Measurements from ENCODE around the gene SS18L1. TPM values are rescaled to one million over a fixed set of nuclear protein-coding genes. Genes with fewer than 3 reads are reported as not detected.
A peak's percentile ranks its signal among the peaks of the same experiment; 100 is the strongest.

SS18L1 gene
- total and polyA plus RNA-seq, 10 of the 15 experiments (the other 5 are each of a cell fraction or from before 2014, with no cell fraction given) = 1.8 to 20.0 (median 6.6) TPM

DNA sequence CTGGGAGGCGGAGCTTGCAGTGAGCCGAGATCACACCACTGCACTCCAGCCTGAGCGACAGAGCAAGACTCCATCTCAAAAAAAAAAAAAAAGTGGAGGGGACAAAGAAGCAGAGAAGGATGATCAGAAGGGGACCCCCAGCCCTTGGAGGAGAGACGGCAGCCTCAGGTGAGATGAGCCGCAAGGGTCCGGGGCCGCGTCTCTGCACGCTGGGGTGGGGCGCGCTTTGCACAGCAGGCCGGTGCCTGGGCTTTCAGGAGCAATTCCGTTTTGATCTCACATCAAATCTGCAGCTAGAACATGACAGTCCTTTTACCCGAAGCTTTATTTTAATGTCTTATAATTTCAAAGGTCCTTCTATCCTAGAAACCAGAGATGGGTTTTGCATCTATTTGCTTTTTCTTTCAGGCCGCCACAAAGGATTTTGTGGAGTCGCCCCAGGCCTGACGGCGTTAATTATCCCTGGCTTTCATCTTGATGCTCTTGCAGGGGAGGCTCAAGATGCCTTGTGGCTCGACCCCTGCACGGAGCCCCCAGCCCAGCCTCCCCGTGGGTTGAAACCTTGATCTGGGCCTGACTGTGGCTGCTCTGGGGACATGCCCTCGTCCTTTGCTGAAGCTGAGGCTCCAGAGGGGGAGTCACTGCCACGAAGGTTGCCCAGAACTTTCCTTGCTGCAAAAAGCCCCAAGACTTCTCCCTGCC lies 59.3 kb downstream of the SS18L1 start:
- intact Hi-C loops (cut with micrococcal nuclease; ENCODE audit: unreplicated experiment) (no loop called here), in situ Hi-C loops (cut with MboI) (no loop called here)
- H3K27me3 ChIP-seq (replicated peaks in 1 of 2; ENCODE audit: control insufficient read depth in 2 of 2, insufficient read depth in 2 of 2, low read length in 1 of 2) = no peaks in the 10 kb centered on the region
- BruUV-seq (replicated peaks) = TSS peak; percentile 54
- no peak overlapping the region for H3K4me3 ChIP-seq
- peaks cover 14 to 23% of the 10 kb centered on the region in 2 experiments; a peak in 3 of 4 replicates for H3K36me3 ChIP-seq (ENCODE audit: control insufficient read depth in 2 of 2, insufficient read depth in 2 of 2, low read length in 1 of 2)
- H3K79me2 ChIP-seq (ENCODE audit: control insufficient read depth, insufficient read depth, low read length) = no peaks in the 10 kb centered on the region
- SMC1A ChIA-PET (ENCODE audit: uncharacterized antibody, unreplicated experiment) = no interaction called here
- DNase-seq (ENCODE audit: low read depth, low spot score) (no peak), ATAC-seq (no peak), FAIRE-seq (no peak)
- H3K27ac ChIP-seq (ENCODE audit: control insufficient read depth, insufficient read depth) = no peak overlapping the region
- peaks cover 17% of the 10 kb centered on the region for H3K4me1 ChIP-seq (ENCODE audit: control insufficient read depth, insufficient read depth, low read length)
- H3K4me2 ChIP-seq (ENCODE audit: control insufficient read depth, insufficient read depth) = no peak overlapping the region
- RAD21 ChIA-PET (ENCODE audit: unreplicated experiment) = no interaction called here
- CTCF ChIA-PET = no interaction called here
- 82% methylated on average over 19 of the region's 23 CpGs for WGBS (ENCODE audit: insufficient coverage, insufficient replicate concordance, low lambda C conversion rate, missing lambda C conversion rate)
- POLR2A ChIA-PET = no interaction called here
- H3K9ac ChIP-seq (ENCODE audit: control insufficient read depth, insufficient read depth, low read length) = no peak overlapping the region
- no peak overlapping the region for H2AFZ ChIP-seq (ENCODE audit: control insufficient read depth, low read depth, low read length)
- no peaks in the 10 kb centered on the region for H4K20me1 ChIP-seq (ENCODE audit: control insufficient read depth, insufficient read depth)
- TF ChIP-seq SMARCA5 (IDR thresholded peaks at IDR 0.05) = no peak
- no peak for TF ChIP-seq JUND (IDR thresholded peaks at IDR 0.05; ENCODE audit: low read depth, low read length)
- no peak for TF ChIP-seq RELA (IDR thresholded peaks at IDR 0.05; ENCODE audit: borderline replicate concordance, partially characterized antibody)
- no peak for TF ChIP-seq SRF (IDR thresholded peaks at IDR 0.05; ENCODE audit: low read depth in 2 of 2, low read length in 2 of 2)
- TF ChIP-seq KAT2A (conservative IDR thresholded peaks at IDR 0.05; ENCODE audit: control insufficient read depth, low read depth, low read length) = no peak
- no peak for TF ChIP-seq ZNF24 (IDR thresholded peaks at IDR 0.05)
- TF ChIP-seq RFX5 (IDR thresholded peaks at IDR 0.05; ENCODE audit: low read depth, low read length) = no peak
- TF ChIP-seq, protein P1, sequence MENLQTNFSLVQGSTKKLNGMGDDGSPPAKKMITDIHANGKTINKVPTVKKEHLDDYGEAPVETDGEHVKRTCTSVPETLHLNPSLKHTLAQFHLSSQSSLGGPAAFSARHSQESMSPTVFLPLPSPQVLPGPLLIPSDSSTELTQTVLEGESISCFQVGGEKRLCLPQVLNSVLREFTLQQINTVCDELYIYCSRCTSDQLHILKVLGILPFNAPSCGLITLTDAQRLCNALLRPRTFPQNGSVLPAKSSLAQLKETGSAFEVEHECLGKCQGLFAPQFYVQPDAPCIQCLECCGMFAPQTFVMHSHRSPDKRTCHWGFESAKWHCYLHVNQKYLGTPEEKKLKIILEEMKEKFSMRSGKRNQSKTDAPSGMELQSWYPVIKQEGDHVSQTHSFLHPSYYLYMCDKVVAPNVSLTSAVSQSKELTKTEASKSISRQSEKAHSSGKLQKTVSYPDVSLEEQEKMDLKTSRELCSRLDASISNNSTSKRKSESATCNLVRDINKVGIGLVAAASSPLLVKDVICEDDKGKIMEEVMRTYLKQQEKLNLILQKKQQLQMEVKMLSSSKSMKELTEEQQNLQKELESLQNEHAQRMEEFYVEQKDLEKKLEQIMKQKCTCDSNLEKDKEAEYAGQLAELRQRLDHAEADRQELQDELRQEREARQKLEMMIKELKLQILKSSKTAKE (IDR thresholded peaks at IDR 0.05; ENCODE audit: low read depth, poor library complexity, severe bottlenecking) = no peak
- TF ChIP-seq, protein P2, sequence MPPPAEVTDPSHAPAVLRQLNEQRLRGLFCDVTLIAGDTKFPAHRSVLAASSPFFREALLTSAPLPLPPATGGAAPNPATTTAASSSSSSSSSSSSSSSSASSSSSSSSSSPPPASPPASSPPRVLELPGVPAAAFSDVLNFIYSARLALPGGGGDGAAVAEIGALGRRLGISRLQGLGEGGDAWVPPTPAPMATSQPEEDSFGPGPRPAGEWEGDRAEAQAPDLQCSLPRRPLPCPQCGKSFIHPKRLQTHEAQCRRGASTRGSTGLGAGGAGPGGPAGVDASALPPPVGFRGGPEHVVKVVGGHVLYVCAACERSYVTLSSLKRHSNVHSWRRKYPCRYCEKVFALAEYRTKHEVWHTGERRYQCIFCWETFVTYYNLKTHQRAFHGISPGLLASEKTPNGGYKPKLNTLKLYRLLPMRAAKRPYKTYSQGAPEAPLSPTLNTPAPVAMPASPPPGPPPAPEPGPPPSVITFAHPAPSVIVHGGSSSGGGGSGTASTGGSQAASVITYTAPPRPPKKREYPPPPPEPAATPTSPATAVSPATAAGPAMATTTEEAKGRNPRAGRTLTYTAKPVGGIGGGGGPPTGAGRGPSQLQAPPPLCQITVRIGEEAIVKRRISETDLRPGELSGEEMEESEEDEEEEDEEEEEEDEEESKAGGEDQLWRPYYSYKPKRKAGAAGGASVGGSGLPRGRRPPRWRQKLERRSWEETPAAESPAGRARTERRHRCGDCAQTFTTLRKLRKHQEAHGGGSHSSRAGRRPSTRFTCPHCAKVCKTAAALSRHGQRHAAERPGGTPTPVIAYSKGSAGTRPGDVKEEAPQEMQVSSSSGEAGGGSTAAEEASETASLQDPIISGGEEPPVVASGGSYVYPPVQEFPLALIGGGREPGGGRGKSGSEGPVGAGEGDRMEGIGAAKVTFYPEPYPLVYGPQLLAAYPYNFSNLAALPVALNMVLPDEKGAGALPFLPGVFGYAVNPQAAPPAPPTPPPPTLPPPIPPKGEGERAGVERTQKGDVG (CRISPR knock-in tag; IDR thresholded peaks at IDR 0.05) = no peak
- no peak for TF ChIP-seq POU2F2 (IDR thresholded peaks at IDR 0.05; ENCODE audit: borderline replicate concordance, low read depth, low read length)
- TF ChIP-seq ZNF274 (IDR thresholded peaks at IDR 0.05; ENCODE audit: insufficient read depth, insufficient read length) = no peak
- H3K9me3 ChIP-seq (replicated peaks; ENCODE audit: control insufficient read depth, insufficient read depth, low read length) = no peaks in the 10 kb centered on the region
